Stimulated activated CD8-positive, alpha-beta memory T cell treated with anti-CD3 and anti-CD28 coated beads, Interleukin-12 subunit alpha, Interleukin-12 subunit beta, amount 100 ng/mL, for 4 hours (primary cell): Measurements from ENCODE around the gene PJA1.

ENCODE experiments used
- DNase-seq: peaks from one replicate; pipeline ENCODE4 v3.0.0-alpha.2; 2020; ENCODE audit warnings: low read depth

Gene PJA1, protein sequence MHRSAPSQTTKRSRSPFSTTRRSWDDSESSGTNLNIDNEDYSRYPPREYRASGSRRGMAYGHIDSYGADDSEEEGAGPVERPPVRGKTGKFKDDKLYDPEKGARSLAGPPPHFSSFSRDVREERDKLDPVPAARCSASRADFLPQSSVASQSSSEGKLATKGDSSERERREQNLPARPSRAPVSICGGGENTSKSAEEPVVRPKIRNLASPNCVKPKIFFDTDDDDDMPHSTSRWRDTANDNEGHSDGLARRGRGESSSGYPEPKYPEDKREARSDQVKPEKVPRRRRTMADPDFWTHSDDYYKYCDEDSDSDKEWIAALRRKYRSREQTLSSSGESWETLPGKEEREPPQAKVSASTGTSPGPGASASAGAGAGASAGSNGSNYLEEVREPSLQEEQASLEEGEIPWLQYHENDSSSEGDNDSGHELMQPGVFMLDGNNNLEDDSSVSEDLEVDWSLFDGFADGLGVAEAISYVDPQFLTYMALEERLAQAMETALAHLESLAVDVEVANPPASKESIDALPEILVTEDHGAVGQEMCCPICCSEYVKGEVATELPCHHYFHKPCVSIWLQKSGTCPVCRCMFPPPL

DNA sequence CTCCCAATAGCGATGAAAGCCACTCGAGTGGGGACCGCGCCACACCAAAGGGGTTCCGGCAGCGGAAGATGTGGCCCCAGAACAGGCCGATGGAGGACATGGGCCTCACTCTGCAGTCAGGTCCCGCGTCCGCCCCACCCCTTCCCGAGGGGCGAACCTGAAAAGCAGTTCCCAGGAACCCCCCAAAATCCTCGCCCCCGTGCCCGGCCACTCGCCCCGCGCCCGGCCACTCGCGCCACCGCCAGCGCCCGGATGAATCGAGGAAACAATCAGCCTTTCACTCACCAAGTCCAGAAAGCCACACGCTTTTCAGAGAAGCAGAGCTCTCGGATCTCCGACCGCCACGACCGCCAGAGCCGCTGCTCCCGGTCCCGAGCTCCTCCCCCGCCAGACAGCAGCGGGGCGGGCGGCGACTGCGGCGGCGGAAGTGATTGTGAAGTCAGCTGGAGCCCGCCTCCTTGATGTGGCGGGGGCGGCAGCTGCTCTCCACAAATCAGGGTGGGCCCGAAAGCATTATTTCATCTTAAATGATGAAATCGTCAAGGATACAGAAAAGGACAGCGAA, at the start of gene PJA1:
Gene PJA1, minus strand, starts transcription at position 367 of the 565 bp plus-strand sequence. CDS start 2,380 bp downstream, outside the sequence.
- peak; percentile 60 for DNase-seq

DNA sequence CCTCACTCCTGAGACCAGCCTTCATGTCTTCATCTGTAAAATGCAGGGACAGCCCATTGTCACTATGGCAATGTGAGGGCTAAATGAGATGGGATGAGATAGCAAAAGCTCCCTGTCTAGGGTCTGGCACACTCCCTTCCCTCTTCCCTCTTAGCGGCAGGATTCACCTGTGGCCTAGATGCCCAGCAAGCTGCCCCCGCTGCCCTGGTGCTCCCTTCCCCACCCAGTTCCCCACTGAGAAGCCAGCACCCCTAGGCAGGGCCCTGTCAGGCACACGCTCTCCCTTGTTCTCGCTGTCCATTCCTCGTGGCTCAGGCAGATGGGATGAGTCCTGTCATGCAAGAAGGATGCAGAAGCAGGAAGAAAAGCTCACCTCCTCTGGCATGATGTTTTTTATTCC, 49.2 kb upstream of the PJA1 start:
- no peak for DNase-seq

DNA sequence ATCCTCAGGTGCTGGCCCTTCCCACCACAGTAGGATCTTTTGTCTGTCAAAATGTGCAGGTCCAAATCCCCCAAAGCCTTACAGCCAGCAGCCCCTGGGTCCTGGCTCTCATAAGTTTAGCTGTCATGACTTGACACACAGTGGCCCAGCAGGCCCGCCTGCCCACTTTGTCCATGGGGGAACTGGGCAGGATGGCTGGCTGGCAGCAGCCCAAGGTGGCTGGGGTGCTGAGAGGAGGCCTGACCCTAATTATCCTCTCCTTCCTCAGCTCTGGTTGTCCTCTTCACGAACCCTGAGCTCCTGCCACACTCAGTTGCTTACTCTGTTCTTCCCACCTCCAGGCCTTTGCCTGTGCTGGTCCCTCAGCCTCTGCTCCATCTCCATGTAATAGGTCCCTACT, 46.4 kb upstream of the PJA1 start:
- no peak for DNase-seq

DNA sequence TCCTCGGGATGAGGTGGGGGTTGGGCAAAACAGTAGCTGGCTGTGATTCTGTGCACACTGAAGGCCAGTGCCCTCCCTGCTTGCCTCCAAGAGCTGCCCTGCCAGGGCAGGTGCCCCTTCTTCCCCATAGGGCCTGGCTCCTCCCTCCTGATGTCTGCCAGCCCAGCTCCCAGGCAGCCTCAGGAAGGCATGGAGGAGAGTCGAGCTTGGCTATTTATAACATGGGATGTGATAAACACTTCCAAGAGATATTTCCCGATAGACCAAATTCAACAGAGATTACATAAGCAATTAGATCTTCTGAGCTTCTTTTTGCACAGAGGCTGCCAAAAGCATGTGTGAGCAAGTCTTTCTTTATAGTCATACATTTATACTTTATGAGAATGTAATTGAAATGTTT, 45.3 kb upstream of the PJA1 start:
- DNase-seq, result no peak

DNA sequence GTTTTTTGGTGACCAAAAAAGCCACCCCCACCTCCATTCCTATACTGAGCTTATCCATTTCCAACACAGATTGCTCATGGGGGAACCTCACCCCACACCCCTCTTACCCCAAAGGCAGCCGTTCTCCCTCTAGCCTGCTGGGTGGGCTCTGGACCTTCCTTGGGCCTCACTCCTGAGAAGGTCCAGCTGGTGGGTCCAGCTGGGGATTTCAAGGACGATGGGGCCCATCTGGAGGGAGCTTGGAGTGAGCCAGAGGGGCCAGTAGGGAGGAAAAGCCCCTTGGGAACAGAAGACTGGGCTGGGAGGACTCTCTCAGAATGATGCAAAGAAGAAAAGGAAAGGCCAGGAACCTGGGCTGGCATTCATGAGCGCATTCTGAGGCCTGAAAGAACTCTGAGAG, 42.0 kb upstream of the PJA1 start:
- no peak for DNase-seq

DNA sequence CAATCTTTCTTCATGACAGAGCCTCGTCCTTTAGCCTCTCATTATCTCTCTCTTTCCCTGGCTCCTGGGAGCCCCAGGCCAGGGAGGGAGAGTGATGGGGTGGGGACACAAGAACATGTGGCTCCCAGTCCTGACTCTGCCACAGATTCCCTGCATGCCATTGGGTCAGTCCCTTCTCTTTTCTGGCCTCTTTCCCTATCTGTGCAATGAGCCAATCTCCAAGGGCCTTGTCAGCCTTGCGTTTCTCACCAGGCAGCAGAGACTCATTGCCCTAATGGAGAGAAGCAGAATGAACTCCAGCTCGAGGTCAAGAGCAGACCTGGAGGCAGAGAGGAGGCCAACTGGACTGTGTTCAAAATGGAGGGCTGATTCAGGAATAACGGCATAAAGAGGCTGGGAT, 38.4 kb upstream of the PJA1 start:
- no peak for DNase-seq

DNA sequence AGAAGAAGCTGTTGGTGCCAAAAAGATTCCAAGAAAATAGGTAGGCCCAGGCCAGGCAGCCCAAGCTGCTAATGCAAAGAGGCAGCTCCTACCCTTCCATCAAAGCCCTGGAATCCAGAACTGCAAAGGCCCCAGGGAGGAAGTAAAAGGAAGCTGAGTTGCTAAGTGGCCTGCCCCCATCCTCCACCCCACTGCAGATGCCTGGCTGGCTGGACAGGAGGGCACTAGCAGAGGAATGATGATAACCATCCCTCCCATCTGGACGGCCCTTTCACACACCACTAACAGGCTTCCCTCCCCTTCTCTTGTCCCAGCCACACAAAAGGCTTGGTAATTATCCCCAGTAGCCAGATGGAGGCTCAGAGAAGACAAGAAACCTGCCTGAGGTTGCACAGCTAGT, 32.4 kb upstream of the PJA1 start:
- DNase-seq, result no peak

DNA sequence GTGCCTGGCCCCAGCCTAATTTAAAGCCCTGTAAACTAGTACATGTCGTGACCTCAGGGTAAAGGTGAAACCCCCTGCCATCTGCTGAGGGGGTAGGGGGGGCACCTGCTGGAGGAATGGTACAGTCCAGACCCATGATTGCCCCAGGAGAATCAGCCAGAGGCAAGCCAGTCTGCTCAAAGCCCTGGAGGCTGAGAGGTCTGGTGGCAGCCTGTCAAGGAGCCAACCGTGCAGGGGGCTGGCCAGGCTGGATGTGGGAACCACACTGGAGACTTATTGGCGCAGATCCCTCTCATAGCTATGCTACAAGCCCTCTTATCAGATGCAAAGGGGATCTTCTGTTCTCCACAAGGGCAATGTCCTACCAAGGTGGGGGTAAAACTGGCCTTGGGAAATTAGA, 31.4 kb upstream of the PJA1 start:
- no peak for DNase-seq

DNA sequence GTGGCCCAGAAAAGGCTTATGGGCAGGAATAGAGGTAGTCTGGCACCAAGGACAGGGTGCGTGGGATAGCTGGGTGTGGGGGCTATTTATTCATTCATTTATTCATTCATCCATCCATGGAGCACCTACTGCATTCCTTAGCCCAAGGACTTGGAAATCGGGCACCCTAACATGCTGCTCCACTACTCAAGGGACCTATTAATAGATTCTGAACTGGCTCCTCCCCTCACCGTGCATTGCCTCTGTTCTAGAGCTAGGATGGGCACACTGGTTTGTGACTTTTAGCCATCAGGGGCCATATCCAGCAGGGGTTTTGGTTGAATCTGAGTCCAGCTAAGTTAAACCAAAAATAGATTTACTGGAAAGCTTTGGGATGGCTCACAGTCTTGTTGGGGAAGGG, 30.6 kb upstream of the PJA1 start:
- no peak for DNase-seq

DNA sequence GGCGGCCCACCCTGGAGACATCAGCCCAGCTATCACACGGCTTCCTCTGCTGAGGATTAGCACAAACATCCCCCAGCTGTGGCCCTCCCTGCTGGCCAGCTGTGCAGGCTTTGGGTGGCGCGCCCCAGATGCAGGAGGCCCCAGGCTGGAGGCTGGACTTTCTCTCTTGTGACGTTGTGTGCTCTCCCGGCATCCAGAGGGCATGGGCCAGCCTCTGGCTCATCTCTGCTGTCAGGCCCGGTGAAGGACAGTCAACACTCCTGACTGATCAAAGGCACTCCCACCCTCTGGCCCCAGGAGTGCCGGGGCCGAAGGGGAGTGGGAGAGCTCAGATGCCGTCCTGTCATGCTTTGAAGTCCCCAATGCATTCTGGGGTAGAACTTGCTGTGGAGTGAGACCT, 29.9 kb upstream of the PJA1 start:
- no peak for DNase-seq

DNA sequence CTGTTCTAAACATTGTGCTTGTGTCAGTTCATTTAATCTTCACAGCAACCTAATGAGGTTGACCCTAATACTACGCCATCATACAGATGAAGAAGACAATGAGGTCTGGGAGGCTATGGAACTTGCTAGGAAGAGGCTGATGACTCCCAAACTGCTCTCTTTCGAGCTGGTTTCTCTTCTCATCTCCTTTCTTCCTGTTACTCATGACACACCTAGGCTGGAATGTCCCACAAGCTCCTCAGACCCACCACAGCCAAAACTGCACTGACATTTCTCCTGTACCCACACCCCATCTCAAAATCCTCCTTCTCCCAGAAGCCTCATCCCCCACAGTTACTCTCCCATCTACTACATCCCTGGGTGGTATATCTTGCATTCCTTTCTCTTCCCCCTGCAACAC, 27.4 kb upstream of the PJA1 start:
- no peak for DNase-seq

DNA sequence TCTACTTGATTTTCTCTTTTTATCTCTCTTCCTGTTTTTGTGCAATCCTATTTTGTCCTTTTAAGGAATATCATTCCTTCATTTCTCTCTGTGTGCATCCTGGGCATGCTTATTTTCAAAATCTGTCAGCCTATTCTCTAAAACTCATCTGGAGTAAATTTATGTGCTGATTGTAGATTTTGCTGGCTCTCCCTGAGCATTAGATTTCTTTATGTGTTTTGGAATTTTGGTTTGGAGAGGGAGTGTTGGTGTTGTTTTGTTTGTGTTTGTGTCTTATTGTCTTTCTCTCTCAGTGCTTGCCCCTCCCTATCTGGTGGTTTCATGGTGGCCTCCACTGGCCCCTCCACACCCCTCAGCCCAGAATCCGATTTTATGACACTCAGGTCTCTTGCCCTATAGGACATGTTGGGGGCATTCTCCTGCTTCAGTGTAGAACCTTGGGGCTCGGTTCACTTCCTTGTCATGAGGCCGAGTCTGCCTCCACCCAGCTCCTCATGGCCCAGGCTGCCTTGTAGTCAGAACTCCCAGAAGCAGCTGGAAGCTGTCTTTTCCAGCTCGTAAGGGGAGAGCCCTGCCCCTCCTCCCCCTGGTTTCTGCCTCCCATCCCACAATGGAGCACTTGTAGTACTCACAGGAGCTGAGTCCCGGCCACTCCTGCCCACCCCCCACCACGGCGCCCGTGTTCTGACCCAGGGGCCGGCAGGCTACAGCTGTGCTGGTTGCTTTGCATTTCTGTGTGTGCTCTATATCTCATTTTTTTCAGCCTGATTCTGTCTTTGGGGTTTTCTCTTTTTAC, 24.5 kb upstream of the PJA1 start:
- no peak for DNase-seq

DNA sequence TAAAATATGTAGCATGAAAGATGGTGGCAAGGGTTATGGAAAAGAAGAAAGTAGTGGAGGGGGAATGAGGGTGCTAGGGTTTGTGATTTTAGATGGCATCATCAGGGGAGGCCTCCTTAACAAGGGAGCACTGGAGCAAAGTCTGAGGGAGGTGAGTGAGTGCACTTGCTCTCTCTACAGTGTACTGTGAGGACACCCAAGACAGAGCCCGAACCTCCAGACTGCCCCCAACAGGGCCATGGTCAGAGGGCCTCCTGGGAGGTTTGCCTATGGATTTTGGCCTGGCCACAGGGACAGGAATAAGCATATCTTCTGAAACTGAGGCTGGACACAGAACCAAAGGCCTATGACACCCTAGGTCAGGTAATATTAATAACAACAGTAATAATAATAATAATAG, 21.4 kb upstream of the PJA1 start:
- no peak for DNase-seq

DNA sequence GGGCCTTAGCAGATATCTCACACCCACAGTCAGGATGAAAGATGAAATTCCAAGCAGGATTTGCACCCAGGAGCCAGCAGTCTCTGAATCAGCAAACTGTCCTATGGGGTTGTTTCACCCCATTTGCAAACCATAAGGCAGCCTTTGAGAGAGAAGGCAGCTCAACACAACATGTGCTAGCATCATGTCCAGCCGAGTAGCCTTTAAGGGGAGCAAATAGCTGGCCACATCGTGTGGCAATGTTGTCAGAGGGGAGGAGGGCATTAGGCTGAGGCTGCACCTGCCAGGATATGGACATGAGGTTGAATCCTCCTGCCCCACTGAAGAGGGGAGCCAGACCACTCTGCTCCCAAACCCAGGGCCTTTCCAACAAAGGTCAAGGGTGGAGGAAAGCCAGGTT, 20.6 kb upstream of the PJA1 start:
- no peak for DNase-seq

DNA sequence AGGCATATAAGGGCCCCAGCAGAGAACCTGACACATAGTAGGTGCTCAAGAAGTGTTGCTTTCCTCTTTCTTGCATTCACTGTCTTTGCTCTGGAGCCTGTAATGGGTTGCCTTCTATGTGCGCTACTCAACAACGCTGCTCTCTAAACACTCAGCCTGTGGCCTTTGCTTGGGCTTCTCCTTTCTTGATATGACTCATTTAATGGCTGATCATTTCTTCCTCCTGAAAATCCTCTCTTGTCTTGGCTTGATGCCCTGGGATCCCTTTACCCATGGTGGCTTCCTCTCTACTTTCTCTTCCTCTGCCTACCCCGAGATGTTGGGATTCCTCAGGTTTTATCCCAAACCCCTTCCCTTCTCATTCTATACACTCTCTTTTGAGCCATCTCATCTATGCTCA, 19.9 kb upstream of the PJA1 start:
- DNase-seq, result no peak

DNA sequence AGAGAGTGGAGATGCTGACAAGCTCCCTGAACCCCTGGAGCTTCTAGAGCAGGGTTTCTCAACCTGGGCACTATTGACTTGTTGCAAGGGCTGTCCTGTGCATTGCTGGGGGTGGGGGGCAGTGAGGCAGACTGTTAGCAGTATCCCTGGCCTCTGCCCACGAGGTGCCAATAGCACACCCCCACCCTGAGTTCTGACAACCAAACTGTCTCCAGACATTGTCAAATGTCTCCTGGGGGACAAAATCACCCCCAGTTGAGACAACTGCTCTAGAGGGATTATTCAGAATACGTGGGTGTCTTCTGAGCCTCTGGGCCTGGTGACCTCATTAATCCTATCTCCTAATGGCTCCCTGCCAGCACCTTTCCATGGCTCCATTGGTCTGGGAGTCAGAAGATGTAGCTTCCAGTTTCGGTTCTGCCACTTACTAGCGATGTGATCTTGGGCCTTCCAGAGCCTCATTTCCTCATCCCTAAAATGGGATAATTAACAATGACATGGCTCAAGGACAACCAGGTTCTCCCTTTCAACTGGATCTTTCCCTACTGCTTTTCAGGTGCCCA, 17.6 kb upstream of the PJA1 start:
- no peak for DNase-seq

DNA sequence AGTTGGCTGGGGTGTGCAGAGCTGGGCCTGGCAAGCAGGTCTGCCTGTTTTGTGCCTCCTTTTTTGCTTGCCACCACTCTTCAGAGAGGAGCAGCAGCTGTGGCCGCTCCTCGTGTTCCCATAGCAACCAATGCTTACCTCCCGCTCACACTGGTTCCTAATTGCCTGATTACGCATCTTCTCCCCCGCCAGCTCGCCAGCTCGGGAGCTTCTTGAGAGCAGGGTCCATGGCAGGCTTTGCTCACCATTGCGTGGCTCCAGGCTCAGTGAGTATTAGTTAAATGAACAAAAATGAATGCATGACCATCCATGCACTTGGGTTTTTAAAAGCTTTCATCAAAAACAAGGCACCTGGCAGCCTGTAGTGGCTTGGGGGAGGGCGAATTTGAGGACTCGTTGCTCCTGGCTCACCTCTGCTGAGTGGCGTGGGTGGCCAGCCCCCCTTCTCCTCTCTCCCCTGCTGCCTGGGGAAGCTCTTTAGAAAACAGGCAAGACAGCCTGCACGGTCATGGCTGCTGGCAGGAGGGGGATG, 14.2 kb upstream of the PJA1 start:
- DNase-seq, result no peak

DNA sequence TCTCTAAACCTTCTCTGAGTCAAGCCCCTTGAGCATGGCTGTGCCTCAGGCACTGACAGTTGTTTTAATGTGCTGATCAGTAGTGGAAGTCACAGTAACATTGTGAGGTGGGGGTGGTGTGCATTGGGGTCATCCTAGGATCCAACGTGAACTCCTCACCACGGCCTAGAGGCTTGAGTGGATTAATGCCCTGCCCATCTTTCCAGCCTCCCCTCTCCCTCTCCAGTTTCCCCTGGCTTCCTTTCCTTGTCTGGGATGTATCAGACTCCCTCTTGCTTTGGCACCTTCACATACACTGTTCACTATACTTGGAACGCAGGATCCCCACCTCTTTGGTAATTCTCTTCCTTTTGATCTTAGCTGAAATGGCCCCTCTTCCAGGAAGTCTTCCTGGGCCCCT, 13.3 kb upstream of the PJA1 start:
- DNase-seq, result no peak

DNA sequence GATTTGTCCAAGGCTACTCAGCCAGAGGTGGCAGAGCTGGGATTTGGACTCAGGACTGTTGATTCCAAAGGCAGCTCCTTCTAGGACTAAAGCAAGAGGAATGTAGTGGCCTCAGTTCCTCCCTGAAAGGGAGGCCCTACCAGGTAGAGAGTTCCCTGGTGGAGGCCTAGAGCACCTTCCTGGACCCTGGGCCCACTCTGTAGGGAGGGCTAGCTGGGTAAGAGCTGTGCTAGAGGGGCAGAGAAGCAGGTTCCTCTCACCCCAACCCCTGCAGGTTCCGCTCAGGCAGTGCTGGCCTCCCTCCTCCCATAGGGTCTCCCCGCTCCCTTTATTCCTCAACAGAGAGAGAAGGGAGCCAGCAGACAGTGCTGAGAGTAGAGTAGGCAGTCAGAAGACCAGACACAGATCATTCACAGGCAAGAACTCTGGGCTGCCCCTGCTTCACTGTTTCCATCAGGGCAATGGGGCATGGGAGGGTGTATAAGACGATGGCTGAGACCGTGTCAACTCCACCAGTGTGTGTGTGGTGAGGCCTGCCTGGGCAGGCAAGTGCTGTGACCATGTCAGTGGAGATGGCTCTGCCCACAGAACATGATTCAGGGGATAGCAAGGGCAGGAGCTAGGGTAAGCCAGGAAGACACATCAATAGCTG, 12.4 kb upstream of the PJA1 start:
- DNase-seq, result no peak

DNA sequence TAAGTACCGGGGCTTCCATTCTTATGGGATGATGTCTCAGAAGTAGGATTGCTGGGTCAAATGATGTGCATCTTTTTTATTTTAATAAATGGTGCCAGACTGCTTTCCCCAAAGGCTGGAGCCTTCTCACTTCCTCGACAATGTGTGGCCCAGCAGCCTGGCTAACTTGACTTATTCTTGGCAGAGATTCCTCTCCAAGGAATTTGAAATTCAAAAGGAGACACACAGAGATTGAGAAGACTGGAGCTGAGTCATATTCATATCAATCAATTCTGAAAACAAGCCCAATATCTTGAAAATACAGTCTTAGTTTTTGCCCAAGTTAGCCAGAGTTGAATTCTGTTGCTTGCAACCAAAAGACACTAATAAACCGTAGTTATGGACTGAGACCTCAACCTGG, 10.8 kb upstream of the PJA1 start:
- no peak for DNase-seq

DNA sequence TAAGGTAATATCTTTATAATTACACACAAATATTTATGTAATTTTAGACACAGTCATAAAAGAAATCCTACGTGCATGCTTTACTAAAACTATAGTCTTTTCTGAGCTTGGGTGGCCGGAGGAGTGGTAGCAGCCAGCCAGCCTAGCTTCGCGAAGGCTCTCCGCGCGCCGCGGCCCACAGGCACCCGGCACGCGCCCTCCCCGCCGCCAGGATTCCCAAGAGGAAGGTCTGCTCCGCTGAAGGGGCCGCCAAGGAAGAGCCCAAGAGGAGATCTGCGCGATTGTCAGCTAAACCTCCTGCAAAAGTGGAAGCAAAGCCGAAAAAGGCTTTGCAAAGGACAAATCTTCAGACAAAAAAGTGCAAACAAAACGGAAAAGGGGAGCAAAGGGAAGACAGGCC, 8.7 kb upstream of the PJA1 start:
- no peak for DNase-seq

DNA sequence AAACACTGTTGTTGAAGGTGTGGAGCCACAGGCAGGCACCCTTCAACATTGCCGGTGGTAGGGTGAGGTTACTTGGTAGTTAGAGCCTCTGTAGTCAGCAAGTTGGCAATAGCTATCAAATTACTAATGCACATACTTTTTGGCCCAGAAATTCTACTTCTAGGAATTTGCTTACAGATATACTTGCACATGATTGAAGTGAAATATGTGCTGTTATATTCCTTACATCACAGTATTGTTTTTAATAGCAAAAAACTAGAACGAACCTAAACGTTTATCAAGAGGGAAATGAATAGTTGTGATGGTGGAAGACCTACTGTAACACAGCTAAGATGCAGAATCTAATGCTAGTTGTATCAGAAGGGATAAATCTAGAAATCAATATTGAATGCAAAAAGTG, 7.7 kb upstream of the PJA1 start:
- no peak for DNase-seq
